T-cell (primary cell): ENCODE results near the gene ART4. TPM values are rescaled to one million over a fixed set of nuclear protein-coding genes. Genes with fewer than 3 reads are reported as not detected.

Experiments used
- ATAC-seq, 4 experiments: fragments of 200-7000 bp in 3 of 4; fragments of 150-1000 bp in 1 of 4; cut with Tn5 transposase; replicated peaks in 1 of 4; 1 replicate in 3 of 4; 2 replicates in 1 of 4; pipeline ENCODE4 v1.10.0; 2021; ENCODE audit warnings: moderate library complexity in 3 of 4, mild to moderate bottlenecking in 2 of 4, moderate number of reproducible peaks in 1 of 4
- CTCF ChIA-PET, 2 donors: fragments of 300-600 bp; sonication (Branson Sonifier 250); formaldehyde crosslinking; loops; one replicate each; lab custom pipeline; 2022; ENCODE audit warnings: antibody characterized with exemption in 2 of 2; lab: Charles Lee
- POLR2A ChIA-PET, 2 donors: fragments of 300-600 bp; sonication (Branson Sonifier 250); formaldehyde crosslinking; loops; one replicate each; lab custom pipeline; 2022; ENCODE audit warnings: antibody characterized with exemption in 2 of 2; lab: Charles Lee
- DNase-seq, 35 experiments: peaks; one replicate each; pipeline versions ENCODE4 v3.0.0 to v3.0.0-alpha.2; 2013 to 2023
- H3K27ac ChIP-seq: one replicate; pipeline ENCODE4 v1.5.1; 2013; ENCODE audit warnings: low read length
- H3K27me3 ChIP-seq, 2 experiments: replicated peaks in 1 of 2; 1 replicate in 1 of 2; 2 replicates in 1 of 2; pipeline versions ENCODE4 v1.6.1 to v1.7.0; 2013; ENCODE audit warnings: low read length in 1 of 2, mixed read lengths in 1 of 2; ENCODE audit not compliant: control insufficient read depth in 2 of 2, insufficient read depth in 2 of 2; ENCODE audit errors: extremely low read depth in 1 of 2
- H3K36me3 ChIP-seq, 2 donors: 1 replicate in 1 of 2; 2 replicates in 1 of 2; pipeline versions ENCODE4 v1.6.1 to v1.7.0; 2013; ENCODE audit warnings: low read length in 1 of 2; ENCODE audit not compliant: control insufficient read depth in 2 of 2, insufficient read depth in 1 of 2; ENCODE audit errors: extremely low read depth in 1 of 2
- H3K4me1 ChIP-seq, 2 experiments: 1 replicate in 1 of 2; 2 replicates in 1 of 2; pipeline versions ENCODE4 v1.6.1 to v1.7.0; 2013; ENCODE audit warnings: low read length in 2 of 2, mixed read lengths in 1 of 2; ENCODE audit not compliant: insufficient read depth in 2 of 2, control insufficient read depth in 1 of 2; ENCODE audit errors: extremely low read depth in 1 of 2
- H3K4me3 ChIP-seq, 2 donors: 1 replicate in 1 of 2; 2 replicates in 1 of 2; pipeline versions ENCODE4 v1.5.1 to v1.7.0; 2013; ENCODE audit warnings: mild to moderate bottlenecking in 2 of 2, low read length in 1 of 2, moderate library complexity in 1 of 2; ENCODE audit not compliant: control insufficient read depth in 1 of 2; ENCODE audit errors: extremely low read depth in 1 of 2
- H3K9me3 ChIP-seq: 2 replicates; pipeline ENCODE4 v1.7.0; 2013
- H3K27ac Mint-ChIP-seq, 2 donors: one replicate each; pipeline ENCODE4 v1.8.0; 2020 to 2021; ENCODE audit warnings: mild to moderate bottlenecking in 2 of 2, mixed read lengths in 2 of 2
- H3K27me3 Mint-ChIP-seq, 2 donors: one replicate each; pipeline ENCODE4 v1.8.0; 2021 to 2022; ENCODE audit warnings: mixed read lengths in 2 of 2
- H3K36me3 Mint-ChIP-seq: one replicate; pipeline ENCODE4 v1.8.0; 2021; ENCODE audit warnings: mixed read lengths
- H3K4me1 Mint-ChIP-seq, 3 donors: one replicate each; pipeline ENCODE4 v1.8.0; 2020 to 2022; ENCODE audit warnings: mixed read lengths in 3 of 3, mild to moderate bottlenecking in 1 of 3
- H3K4me3 Mint-ChIP-seq, 3 donors: one replicate each; pipeline ENCODE4 v1.8.0; 2020 to 2022; ENCODE audit warnings: mild to moderate bottlenecking in 3 of 3, mixed read lengths in 3 of 3, moderate library complexity in 3 of 3
- H3K9me3 Mint-ChIP-seq, 3 donors: one replicate each; pipeline ENCODE4 v1.8.0; 2020 to 2022; ENCODE audit warnings: mixed read lengths in 3 of 3
- WGBS: methylation state at CpG from one replicate; pipeline ENCODE4 v1.1.5; 2013; ENCODE audit warnings: missing lambda C conversion rate; ENCODE audit not compliant: insufficient coverage; 5-methylcytosine and 5-hydroxymethylcytosine counted together
- total RNA-seq, 35 experiments: library from RNA in 6 of 35; stranded (reverse) in 6 of 35; fragments of 120-200 nt in 1 of 35; gene quantifications; one replicate each; pipeline versions ENCODE4 v1.2.1 to v1.2.4 and lab custom pipeline; 2013 to 2026

The ART4 gene
- total RNA-seq, 5 donors from 2014 or later (not counting 1 experiment from before 2014, with no cell fraction given) = not detected

GRCh38 chr12:14858513-14858912, 15.2 kb upstream of the ART4 start:
- no peak overlapping the region for H3K27ac ChIP-seq
- peaks cover 3% of the 10 kb centered on the region for H3K9me3 ChIP-seq
- ATAC-seq (no peak), DNase-seq (no peak)
- no peak overlapping the region for H3K4me3 Mint-ChIP-seq
- CTCF ChIA-PET = interaction anchor here in 1 of 2 donors (0.7 kb wide), 2 partner anchors 63 to 1158 kb away, joined by 3 to 4 read pairs; no protein-coding TSS in a partner anchor
- no peaks in the 10 kb centered on the region for H3K36me3 ChIP-seq
- WGBS = no CpG with 5 or more reads among the region's 1 CpG
- POLR2A ChIA-PET = interaction anchor here in 1 of 2 donors (0.6 kb wide), 1 partner anchor 156 kb away, joined by 3 read pairs; no protein-coding TSS in a partner anchor
- no peak overlapping the region for H3K4me3 ChIP-seq
- no peaks in the 10 kb centered on the region for H3K27me3 Mint-ChIP-seq
- peaks cover 5 to 22% (median 12%) of the 10 kb centered on the region in 3 donors for H3K9me3 Mint-ChIP-seq
- H3K27me3 ChIP-seq = no peaks in the 10 kb centered on the region
- peaks cover 8% of the 10 kb centered on the region for H3K36me3 Mint-ChIP-seq
- no peaks in the 10 kb centered on the region for H3K4me1 Mint-ChIP-seq
- H3K4me1 ChIP-seq = no peaks in the 10 kb centered on the region
- H3K27ac Mint-ChIP-seq = no peak overlapping the region

GRCh38 chr12:14854586-14855183, 11.4 kb upstream of the ART4 start:
- DNase-seq (no peak), ATAC-seq (no peak)
- Mint-ChIP-seq H3K36me3 (peaks cover 3% of the 10 kb centered on the region), H3K27ac (no peak overlapping the region), H3K9me3 (peaks cover 5 to 13% (median 6%) of the 10 kb centered on the region in 3 donors), H3K4me1 (no peaks in the 10 kb centered on the region), H3K4me3 (no peak overlapping the region), H3K27me3 (no peaks in the 10 kb centered on the region)
- no peaks in the 10 kb centered on the region for H3K4me1 ChIP-seq
- H3K4me3 ChIP-seq = no peak overlapping the region
- H3K27ac ChIP-seq = no peak overlapping the region
- H3K9me3 ChIP-seq = peaks cover under 1% of the 10 kb centered on the region
- H3K36me3 ChIP-seq = no peaks in the 10 kb centered on the region
- ChIA-PET POLR2A (interaction anchor here in 1 of 2 donors (0.6 kb wide), 1 partner anchor 868 kb away, joined by 8 read pairs; no protein-coding TSS in a partner anchor), CTCF (no interaction called here)
- WGBS = 93% methylated on average over 4 of the region's 6 CpGs
- H3K27me3 ChIP-seq = no peaks in the 10 kb centered on the region

- Mint-ChIP-seq H3K27ac (no peak overlapping the region), H3K27me3 (no peaks in the 10 kb centered on the region), H3K4me1 (no peaks in the 10 kb centered on the region), H3K4me3 (no peak overlapping the region), H3K36me3 (no peaks in the 10 kb centered on the region), H3K9me3 (peaks cover 0 to 7% (median 0%) of the 10 kb centered on the region in 3 donors)
- Histone ChIP-seq H3K36me3 (no peaks in the 10 kb centered on the region), H3K27ac (no peak overlapping the region), H3K9me3 (no peaks in the 10 kb centered on the region), H3K4me3 (no peak overlapping the region), H3K4me1 (no peaks in the 10 kb centered on the region), H3K27me3 (no peaks in the 10 kb centered on the region)
- no peak for ATAC-seq
- CTCF ChIA-PET = no interaction called here
- 88% methylated on average over 2 of the region's 3 CpGs for WGBS
- POLR2A ChIA-PET = no interaction called here
- DNase-seq = no peak
These were observed 10.6 kb upstream of the ART4 start for GRCh38 chr12:14853961-14854360.

- no peak overlapping the region for H3K27ac Mint-ChIP-seq
- Histone ChIP-seq H3K9me3 (no peaks in the 10 kb centered on the region), H3K4me1 (no peaks in the 10 kb centered on the region), H3K27ac (no peak overlapping the region), H3K27me3 (no peaks in the 10 kb centered on the region), H3K4me3 (no peak overlapping the region), H3K36me3 (no peaks in the 10 kb centered on the region)
- ChIA-PET POLR2A (interaction anchor here in 1 of 2 donors (0.7 kb wide), 1 partner anchor 867 kb away, joined by 3 read pairs; no protein-coding TSS in a partner anchor), CTCF (interaction anchor here in 1 of 2 donors (0.5 to 2.7 kb wide), 2 partner anchors 53 to 143 kb away, joined by 4 to 10 read pairs; no protein-coding TSS in a partner anchor)
- ATAC-seq = no peak
- H3K4me3 Mint-ChIP-seq = no peak overlapping the region
- peaks cover 0 to 7% (median 0%) of the 10 kb centered on the region in 3 donors for H3K9me3 Mint-ChIP-seq
- H3K36me3 Mint-ChIP-seq = no peaks in the 10 kb centered on the region
- H3K4me1 Mint-ChIP-seq = no peaks in the 10 kb centered on the region
- no peaks in the 10 kb centered on the region for H3K27me3 Mint-ChIP-seq
- no peak for DNase-seq
These were observed 9.6 kb upstream of the ART4 start for GRCh38 chr12:14852880-14853279.

GRCh38 chr12:14850929-14851663, 7.8 kb upstream of the ART4 start:
- no peak for ATAC-seq
- no peaks in the 10 kb centered on the region for H3K9me3 ChIP-seq
- Mint-ChIP-seq H3K27ac (no peak overlapping the region), H3K4me1 (peaks cover 2 to 5% (median 5%) of the 10 kb centered on the region in 3 donors), H3K36me3 (no peaks in the 10 kb centered on the region), H3K4me3 (no peak overlapping the region), H3K9me3 (no peaks in the 10 kb centered on the region), H3K27me3 (no peaks in the 10 kb centered on the region)
- H3K27ac ChIP-seq = no peak overlapping the region
- H3K27me3 ChIP-seq = no peaks in the 10 kb centered on the region
- no peak overlapping the region for H3K4me3 ChIP-seq
- H3K36me3 ChIP-seq = no peaks in the 10 kb centered on the region
- peaks cover 0 to 2% of the 10 kb centered on the region in 2 experiments for H3K4me1 ChIP-seq
- no CpG with 5 or more reads among the region's 1 CpG for WGBS
- ChIA-PET POLR2A (no interaction called here), CTCF (interaction anchor here in 1 of 2 donors (2.7 kb wide), 1 partner anchor 145 kb away, joined by 10 read pairs; no protein-coding TSS in a partner anchor)
- DNase-seq = no peak

GRCh38 chr12:14849661-14850060, 6.3 kb upstream of the ART4 start:
- no peaks in the 10 kb centered on the region for H3K9me3 Mint-ChIP-seq
- CTCF ChIA-PET = interaction anchor here in 1 of 2 donors (0.6 to 5.6 kb wide), 2 partner anchors 146 kb away, joined by 3 to 40 read pairs; no protein-coding TSS in a partner anchor
- ATAC-seq = no peak

More at GRCh38 chr12:14849661-14850060, 6.3 kb upstream of the ART4 start:
- Histone ChIP-seq H3K9me3 (no peaks in the 10 kb centered on the region), H3K36me3 (no peaks in the 10 kb centered on the region), H3K27ac (no peak overlapping the region), H3K4me3 (no peak overlapping the region), H3K27me3 (no peaks in the 10 kb centered on the region), H3K4me1 (peaks cover 3 to 5% of the 10 kb centered on the region in 2 experiments)
- no CpG with 5 or more reads among the region's 2 CpGs for WGBS
- H3K36me3 Mint-ChIP-seq = no peaks in the 10 kb centered on the region
- no peak overlapping the region for H3K4me3 Mint-ChIP-seq
- no peaks in the 10 kb centered on the region for H3K27me3 Mint-ChIP-seq
- DNase-seq = no peak
- POLR2A ChIA-PET = no interaction called here
- peaks cover 5 to 14% (median 8%) of the 10 kb centered on the region in 3 donors for H3K4me1 Mint-ChIP-seq
- no peak overlapping the region for H3K27ac Mint-ChIP-seq
